NCI-H128 (cell line): Measurements from ENCODE around the gene CRP.
"Not testable (repeated sequence)": the region's sequence is repeated elsewhere in the genome, so short reads cannot be mapped to it uniquely, and the experiment has no call there.

Experiments
- DNase-seq: peaks from one replicate; lab custom pipeline; 2025; ENCODE audit not compliant: unreplicated experiment; lab: John Stamatoyannopoulos, UW

The CRP gene

GRCh38 chr1:159700312-159700711, 14.1 kb downstream of the CRP start:
- no peak for DNase-seq

GRCh38 chr1:159699653-159700052, 14.7 kb downstream of the CRP start:
- no peak for DNase-seq

GRCh38 chr1:159699246-159699645, 15.1 kb downstream of the CRP start:
- DNase-seq, result no peak

GRCh38 chr1:159687511-159687910, 26.9 kb downstream of the CRP start:
- DNase-seq, result no peak

GRCh38 chr1:159686599-159687299, 27.6 kb downstream of the CRP start:
- DNase-seq, result no peak

- DNase-seq, result no peak
Observed at GRCh38 chr1:159678939-159679338, 35.5 kb downstream of the CRP start.

GRCh38 chr1:159675046-159675445, 39.3 kb downstream of the CRP start:
- DNase-seq, result no peak

GRCh38 chr1:159672390-159672789, 42.0 kb downstream of the CRP start:
- DNase-seq, result not testable (repeated sequence)

GRCh38 chr1:159669338-159669737, 45.1 kb downstream of the CRP start:
- no peak for DNase-seq

GRCh38 chr1:159668739-159669138, 45.6 kb downstream of the CRP start:
- no peak for DNase-seq

- DNase-seq, result no peak
Observed at GRCh38 chr1:159664247-159664646, 50.1 kb downstream of the CRP start.

GRCh38 chr1:159663552-159663951, 50.8 kb downstream of the CRP start:
- DNase-seq, result no peak
